T47D (cell line): ENCODE measurements around the gene ECHS1.
"Not testable (repeated sequence)": the region's sequence is repeated elsewhere in the genome, so short reads cannot be mapped to it uniquely, and the experiment has no call there.

Experiments used
- DNase-seq, 2 experiments: peaks; one replicate each; pipeline versions ENCODE4 v3.0.0 to v3.0.0-alpha.2; 2011 to 2012; ENCODE audit warnings: low read depth in 1 of 2, low spot score in 1 of 2
- JUND ChIP-seq: IDR thresholded peaks from 2 replicates; pipeline ENCODE4 v1.6.1; 2012; ENCODE audit warnings: low read depth
- in situ Hi-C: cut with HindIII; loops from 2 replicates; pipeline ENCODE4 v1.10.0; 2016; ENCODE audit warnings: low sequenced_read_pairs, low pct_unique_long_range_greater_than_20kb

ECHS1 gene

DNA sequence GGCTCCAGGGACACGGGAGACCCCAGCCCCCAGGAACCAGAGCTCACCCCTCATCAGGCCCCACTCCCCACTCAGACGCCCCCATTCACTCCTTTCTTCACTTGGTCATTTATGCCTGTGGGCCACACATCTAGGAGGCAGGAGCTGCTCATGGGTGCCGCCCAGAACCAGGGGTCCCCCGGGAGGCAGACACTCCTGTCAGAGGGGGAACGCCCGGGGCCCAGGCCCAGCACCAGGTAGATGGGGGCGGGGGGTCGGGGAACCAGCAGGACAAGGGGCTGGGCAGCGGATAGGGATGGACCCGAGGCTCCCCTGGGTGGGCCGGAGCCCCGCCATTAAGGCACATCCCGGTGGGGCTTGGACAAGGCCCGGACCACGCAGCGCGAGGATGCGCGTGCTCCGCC, 48.3 kb downstream of the ECHS1 start:
- DNase-seq = no peak
- no peak for TF ChIP-seq JUND
- in situ Hi-C loops = no loop called here

DNA sequence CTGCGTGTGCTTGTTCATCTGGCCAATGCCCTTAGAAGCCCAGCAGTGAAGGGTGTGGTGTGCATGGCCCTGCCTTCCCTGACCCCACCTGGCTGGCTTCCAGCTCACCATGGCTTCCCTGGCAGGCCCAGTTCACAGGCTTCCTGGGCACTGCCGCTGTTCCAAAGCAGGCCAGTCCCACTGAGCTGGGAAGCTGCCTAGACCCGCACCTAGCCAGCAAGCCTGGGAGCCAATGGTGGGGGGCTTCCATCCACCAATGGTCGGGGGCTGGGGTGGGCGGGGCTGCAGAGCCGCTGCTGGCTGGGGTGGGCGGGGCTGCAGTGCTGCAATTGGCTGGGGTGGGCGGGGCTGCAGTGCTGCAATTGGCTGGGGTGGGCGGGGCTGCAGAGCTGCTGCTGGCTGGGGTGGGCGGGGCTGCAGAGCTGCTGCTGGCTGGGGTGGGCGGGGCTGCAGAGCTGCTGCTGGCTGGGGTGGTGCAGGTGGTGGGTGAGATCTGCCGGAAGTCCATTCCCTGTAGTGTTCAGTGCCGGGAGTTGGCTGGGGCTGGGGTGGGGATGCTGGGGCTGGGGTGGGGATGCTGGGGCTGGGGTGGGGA, 48.9 kb downstream of the ECHS1 start:
- TF ChIP-seq JUND = no peak
- DNase-seq = peak; percentile 63 to 89
- in situ Hi-C loops = no loop called here

DNA sequence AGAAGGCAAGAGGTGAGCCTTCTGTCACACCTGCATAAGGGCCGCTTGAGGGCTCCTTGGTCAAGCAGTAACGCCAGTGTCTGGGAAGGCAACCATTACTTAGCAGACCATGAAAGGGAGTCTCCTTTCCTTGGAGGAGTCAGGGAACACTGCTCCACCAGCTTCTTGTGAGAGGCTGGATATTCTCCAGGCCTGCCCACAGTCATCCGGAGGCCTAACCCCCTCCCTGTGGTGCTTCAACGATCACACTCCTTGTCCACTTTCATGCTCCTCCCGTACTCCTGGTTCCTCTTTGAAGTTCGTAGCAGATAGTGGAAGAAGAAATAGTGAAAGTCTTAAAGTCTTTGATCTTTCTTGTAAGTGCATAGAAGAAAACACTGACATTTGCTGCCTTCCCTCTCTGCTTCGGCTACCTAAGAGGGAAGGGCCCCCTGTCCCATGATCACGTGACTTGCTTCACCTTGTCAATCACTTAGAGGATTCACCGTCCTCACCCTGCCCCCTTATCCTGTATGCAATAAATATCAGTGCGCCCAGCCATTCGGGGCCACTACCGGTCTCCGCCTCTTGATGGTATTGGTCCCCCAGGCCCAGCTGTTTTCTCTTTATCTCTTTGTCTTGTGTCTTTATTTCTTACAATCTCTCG, 51.0 kb downstream of the ECHS1 start:
- in situ Hi-C loops, DNase-seq: not testable (repeated sequence)

DNA sequence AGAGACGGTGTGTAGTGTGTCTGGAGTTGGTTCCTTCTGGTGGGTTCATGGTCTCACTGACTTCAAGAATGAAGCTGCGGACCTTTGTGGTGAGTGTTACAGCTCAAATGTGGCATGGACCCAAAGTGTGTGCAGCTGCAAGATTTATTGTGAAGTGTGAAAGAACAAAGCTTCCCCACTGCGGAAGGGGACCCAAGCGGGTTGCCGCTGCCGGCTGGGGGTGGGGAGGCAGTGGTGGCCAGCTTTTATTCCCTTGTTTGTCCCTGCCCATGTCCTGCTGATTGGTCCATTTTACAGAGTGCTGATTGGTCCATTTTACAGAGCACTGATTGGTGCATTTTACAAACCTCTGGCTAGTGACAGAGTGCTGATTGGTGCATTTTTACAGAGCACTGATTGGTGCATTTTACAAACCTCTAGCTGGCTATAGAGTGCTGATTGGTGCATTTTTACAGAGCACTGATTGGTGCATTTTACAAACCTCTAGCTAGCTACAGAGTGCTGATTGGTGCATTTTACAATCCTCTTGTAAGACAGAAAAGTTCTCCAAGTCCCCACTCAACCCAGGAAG, 52.2 kb downstream of the ECHS1 start:
- in situ Hi-C loops, DNase-seq: not testable (repeated sequence)

DNA sequence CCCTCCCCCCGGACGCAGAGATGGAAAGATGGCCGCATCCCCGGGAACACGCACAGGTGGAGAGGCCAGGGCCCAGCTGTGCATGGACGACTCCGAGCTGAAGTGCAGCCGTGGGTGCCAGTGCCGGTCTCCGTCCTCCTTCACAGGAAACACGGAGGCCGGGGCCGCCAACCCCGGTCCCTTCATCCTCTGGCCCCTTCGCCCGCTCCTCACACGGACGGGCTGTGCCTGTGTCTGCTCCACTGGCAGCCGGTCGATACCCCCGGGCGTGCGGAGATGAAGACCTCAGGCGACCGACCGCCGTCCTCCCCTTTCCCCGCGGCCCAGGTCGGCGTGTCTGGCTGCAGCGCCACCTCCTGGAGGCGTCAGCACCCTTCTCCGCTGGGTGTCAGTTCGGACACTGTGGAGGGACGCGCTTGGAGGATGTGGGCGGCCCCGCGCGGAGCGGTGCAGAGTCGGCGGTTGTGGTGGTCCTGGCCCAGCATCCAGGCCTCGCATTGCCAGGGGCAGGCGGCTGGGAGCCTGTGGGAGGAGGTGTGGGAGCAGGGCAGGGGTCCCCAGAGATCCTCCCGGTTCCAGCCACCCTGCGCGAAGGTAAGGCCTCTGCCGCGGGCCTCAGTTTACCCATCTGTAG, 54.5 kb downstream of the ECHS1 start:
- TF ChIP-seq JUND = no peak
- in situ Hi-C loops = no loop called here
- DNase-seq = peak in 1 of 2 experiments; percentile 73

DNA sequence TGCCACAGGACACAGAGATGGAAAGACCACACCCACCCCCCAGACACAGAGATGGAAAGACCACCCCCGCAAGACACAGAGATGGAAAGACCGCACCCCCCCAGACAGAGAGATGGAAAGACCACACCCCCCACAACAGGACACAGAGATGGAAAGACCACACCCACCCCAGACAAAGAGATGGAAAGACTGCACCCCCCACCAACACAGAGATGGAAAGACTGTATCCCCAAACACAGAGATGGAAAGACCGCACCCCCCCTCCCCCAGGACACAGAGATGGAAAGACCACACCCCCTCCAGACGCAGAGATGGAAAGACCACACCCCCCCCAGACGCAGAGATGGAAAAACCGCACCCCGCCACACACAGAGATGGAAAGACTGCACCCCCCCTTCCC, 56.4 kb downstream of the ECHS1 start:
- no peak for DNase-seq
- TF ChIP-seq JUND = no peak
- in situ Hi-C loops = no loop called here

DNA sequence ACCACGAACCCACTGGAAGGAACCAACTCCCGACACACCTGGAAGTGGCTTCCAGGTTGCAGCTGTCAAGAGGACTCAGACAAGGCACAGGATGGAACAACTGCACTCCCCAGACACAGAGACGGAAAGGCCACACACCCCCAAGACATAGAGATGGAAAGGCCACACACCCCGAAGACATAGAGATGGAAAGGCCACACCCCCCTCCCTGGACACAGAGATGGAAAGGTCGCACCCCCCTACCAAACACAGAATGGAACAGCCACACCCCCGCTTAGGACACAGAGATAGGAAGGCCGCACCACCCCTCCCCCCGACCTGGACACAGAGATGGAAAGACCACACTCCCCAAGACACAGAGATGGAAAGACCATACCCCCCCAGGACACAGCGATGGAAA, 56.9 kb downstream of the ECHS1 start:
- DNase-seq = no peak
- TF ChIP-seq JUND = no peak
- in situ Hi-C loops = no loop called here

DNA sequence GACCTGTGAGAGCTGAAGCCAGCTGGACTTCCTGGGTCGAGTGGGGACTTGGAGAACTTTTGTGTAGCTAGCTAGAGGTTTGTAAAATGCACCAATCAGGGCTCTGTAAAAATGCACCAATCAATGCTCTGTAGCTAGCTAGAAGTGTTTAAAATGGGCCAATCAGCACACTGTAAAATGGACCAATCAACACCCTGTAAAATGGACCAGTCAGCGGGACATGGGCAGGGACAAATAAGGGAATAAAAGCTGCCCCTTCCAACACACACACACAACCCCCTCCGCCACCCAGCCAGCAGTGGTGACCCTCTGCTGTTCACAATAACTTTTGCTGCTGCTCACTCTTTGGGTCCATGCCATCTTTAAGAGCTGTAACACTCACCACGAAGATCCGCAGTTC, 57.3 kb downstream of the ECHS1 start:
- in situ Hi-C loops = no loop called here
- TF ChIP-seq JUND = no peak

DNA sequence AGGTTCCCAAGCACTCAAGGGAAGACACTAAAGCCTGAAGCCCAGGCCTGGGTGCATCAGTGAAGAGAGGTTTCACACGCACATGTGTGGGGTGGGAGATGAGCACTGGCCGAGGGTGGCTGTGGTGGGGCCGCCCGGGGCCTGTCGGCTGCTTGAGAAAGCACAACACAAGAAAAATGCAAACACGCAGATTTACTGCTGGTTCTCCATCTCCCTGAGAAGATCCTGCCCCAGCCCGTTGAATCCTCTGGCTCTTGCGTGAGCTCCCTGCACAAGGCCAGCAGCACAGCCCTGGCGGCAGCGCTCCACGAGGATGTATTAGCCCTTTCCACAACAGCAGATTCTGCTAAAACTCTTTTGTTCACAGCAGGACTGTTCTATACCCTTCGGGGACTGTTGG, 58.2 kb downstream of the ECHS1 start:
- no peak for TF ChIP-seq JUND
- in situ Hi-C loops = no loop called here

More for the DNA sequence above, 57.3 kb downstream of the ECHS1 start:
- DNase-seq = peak in 1 of 2 experiments; percentile 43

DNA sequence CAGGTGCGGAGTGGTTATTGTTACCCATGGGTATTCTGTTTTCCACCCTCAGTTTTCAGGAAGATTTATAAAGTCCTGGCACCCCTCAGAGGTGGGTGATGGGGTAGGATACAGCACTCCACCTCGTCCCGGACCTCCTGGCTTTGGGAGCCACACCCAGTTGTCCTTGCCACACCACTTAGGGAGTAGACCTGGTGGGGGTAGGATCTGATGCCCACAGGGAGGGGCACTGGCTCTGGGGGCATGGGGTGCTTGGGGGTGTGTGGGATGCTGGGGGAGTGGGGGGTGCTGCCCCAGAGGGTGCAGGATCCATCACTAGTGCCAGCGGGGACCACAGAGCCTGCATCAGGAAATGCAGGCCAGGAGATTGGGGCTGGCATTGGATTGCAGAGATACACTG, 60.0 kb downstream of the ECHS1 start:
- in situ Hi-C loops = no loop called here

More for the DNA sequence above, 58.2 kb downstream of the ECHS1 start:
- DNase-seq = no peak

DNA sequence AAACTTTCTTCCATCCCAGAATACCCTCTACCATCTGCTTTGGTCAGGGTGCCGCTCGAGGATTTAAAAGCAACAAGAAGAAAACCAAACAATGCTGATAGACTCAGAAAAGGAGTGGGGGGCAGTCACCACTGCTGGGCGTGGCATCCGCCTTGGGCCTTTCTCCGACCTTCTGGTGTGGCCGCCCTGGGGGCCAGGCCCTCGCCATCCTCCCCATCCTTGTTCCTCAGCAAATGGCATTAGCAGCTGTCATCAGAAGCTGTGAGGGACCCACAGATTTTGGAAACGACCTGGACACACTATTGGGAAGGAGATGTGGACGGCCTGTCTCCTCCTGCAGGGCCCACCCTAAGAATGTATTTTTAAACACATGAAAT, 60.4 kb downstream of the ECHS1 start:
- no peak for TF ChIP-seq JUND
- DNase-seq = no peak
- in situ Hi-C loops = no loop called here

More for the DNA sequence above, 60.0 kb downstream of the ECHS1 start:
- TF ChIP-seq JUND = no peak
- no peak for DNase-seq
